Stimulated activated CD4-positive, alpha-beta T cell treated with anti-CD3 and anti-CD28 coated beads, TNF-alpha, amount 100 ng/mL, for 1 hour (primary cell): Measurements from ENCODE around the gene STARD10.

Experiments used
- DNase-seq, 3 donors: peaks; one replicate each; pipeline ENCODE4 v3.0.0-alpha.2; 2020; ENCODE audit warnings: low read depth in 3 of 3, low spot score in 1 of 3

STARD10 gene

DNA sequence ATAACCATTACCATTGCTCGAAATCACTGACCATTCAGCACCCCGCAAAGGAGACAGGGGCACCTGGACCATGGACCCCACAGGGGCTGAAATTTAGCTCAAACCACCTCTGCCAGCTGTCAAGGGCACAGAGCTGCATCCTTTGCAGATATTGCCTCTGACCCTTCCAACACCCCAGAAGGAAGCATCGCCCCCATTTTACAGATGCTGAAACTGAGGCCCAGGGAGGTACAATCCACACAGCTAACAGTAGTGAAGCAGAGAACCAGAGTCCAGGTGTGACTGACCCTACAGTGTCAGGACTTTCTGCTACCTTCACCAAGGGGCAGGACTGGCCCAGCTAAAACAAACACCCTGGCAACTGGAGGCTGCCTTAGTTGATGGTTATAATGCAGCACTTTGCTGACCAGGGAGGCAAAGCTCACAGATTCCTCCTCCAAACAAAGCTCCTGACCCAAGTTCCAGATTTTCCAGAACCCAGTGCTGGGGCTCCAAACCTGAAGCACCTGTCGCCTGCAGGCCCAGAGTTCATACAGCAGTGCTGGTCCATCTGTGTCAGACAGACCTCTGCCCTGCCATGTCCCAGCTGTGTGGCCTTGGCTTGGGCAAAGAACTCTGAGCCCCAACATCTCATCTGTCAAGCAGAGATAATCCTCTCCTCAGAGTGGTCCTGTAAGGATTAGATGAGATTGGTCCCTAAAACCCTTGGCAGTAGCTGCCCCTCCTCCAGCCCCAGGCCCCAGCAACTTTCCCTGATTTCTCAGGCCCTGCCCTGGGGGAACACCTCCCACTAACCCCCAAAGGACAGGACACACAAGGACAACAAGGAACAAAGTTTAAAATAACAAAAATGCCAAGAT, 26.4 kb downstream of the STARD10 start:
- no peak for DNase-seq

DNA sequence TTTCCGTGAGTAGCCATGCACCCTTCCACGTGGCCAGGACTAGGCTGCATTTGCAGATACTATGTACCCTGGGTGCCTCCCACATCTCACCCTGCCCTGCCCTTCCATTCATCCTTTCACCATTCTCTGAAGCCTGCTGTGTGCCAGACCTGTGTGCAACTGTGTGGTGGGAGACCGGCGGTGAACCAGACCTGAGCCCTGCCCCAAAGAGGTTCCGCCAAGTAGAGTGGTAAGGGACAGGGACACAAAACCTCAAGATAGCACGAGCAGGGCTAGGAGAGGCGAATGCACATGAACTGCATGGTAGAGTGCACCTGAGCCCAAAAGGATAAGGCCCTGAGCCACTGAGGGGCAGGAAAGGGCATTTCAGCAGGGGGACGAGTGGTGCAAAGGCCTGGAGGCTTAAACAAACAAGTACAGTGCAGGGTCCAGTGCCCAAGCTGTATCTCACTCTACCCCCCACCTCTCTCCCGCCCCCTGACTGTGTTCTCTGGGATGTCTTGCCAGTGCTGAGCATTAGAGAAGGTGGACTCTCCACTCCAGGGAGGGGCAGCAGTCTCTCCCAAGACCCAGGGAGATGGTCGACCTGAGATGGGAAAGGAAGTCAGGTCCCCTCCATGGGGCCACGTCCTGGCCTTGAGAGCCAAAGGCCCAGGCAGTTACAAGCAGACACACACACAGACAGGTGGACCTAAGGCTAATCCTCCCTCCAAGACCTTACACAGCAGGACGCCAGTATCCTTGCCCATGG, 27.5 kb downstream of the STARD10 start:
- no peak for DNase-seq

DNA sequence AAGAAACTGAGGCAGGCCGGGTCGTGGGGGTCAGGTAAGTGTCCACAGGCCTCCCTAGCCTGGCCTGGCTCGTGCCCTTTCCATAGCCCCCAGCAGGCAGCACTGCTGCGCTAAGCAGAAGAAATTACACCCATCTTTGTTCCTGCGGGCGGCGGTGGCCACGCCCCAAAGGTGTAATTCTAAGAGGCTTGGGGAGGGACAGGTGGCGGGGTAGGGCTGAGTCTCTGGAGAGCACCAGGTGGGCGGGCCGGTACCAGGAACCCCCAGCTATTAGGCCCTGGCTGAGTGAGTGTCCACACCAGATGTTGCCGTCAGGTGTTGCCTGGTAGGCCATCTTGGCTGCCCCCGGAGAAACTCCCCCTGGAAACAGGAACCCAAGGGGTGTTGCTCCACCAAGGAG, 29.3 kb downstream of the STARD10 start:
- DNase-seq, result no peak

DNA sequence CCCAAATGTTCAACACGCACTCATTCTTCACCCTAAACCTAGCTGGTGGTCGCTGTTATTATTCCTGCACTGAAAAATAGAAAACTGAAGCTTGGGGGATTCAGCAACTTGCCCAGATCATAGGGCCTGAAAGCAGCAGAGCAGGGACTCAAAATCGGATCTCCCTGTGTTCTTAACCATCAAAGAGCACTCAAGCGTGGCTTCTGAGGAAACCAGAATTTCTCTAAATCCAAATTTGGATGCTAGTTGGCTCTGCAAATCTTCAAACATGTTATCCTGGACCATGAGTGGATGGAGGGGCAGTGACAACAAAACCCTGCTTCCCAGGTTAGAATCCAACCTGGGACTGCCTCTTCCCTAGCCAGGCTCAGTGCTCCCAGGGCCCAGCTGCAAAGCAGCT, 30.0 kb downstream of the STARD10 start:
- DNase-seq, result no peak

DNA sequence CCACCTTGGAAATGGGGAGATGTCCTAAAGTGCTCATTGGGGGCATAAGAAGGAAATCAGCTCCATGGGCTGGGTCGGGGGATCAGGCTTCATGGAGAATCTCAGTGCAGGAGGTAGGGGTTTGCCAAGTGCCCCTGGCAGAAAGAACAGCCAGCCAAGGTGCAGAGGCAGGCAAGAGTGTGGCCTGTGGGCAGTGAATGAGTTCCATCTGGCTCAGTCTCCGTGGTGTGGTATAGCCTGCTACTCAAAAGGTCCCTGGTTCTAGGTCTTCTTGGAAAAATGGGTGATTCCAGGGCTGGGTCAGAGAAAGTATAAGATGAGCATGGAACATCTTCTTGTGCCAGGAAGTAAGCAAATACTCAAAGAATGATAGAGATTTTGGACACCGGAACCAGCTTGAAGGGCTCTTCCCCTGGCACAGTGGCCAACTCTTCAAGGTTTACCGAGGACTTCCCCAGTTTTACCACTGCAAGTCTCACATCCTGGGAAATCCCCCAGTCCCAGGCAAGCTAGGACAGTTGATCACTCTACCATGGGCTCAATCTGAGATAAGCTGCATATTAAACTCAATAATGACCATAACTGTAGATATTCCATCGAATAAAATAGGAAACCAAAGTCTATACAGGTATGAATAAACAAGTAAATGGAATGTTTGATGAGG, 31.1 kb downstream of the STARD10 start:
- no peak for DNase-seq

DNA sequence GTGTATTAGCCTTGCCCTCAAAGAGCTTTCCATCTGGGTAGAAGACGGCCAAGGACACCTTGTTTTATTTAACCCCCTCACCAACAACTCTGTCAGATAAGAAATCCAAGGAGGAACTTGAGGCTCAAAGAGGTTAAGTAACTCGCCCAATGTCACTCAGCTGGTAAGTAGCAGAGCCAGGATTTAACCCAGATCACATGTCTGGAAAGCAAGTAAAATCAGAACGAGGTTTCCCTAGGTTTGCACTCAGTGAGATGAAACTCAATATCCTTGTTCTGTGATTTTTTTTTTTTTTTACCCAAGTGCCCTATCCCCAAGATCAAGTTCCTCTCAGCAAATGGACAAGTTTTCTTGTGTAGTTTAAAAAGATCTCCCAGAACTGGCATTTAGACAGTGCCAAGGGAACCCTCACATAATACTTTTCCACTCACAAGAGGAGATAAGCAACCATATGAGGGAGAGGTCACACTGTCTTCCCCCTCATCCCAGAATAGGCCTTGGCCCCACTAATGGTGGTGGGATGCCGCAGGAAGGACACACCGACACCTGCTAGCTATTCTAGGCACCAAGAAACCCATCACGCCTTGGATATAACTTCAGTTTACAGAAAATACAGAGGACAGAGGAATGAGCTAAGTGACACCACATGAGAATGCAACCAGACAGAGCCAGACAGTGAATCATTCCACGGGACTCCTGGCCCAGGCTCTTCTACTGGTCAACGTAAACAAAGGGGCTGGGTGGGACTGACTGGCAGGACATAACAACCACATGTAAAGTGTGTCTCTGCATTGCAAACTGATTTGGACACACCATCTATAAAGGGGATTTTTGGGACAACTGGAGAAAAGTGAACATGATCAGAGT, 33.1 kb downstream of the STARD10 start:
- no peak for DNase-seq

DNA sequence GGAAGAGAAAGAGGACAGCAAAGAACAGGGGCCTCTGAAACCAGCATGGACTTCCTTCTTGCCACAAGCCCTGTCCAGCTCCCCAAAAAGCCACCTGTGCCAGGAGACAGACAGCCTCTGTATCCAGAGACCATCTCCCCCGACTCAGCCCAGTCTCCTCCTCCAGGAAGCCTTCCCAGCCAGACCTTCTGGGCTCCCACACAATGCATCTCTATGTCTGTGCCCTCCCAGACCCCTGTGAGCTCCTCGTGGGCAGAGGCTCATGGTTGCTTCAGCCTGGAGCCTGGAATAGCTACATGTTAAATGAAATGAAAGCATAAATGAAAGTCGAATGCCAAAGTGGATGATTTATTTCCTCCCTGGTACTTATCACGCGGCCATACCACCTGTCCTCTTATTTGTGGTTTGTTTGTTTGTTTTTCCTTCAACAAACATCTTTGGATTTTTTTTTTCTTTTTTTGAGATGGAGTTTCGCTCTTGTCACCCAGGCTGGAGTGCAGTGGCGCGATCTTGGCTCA, 34.3 kb downstream of the STARD10 start:
- DNase-seq, result no peak

DNA sequence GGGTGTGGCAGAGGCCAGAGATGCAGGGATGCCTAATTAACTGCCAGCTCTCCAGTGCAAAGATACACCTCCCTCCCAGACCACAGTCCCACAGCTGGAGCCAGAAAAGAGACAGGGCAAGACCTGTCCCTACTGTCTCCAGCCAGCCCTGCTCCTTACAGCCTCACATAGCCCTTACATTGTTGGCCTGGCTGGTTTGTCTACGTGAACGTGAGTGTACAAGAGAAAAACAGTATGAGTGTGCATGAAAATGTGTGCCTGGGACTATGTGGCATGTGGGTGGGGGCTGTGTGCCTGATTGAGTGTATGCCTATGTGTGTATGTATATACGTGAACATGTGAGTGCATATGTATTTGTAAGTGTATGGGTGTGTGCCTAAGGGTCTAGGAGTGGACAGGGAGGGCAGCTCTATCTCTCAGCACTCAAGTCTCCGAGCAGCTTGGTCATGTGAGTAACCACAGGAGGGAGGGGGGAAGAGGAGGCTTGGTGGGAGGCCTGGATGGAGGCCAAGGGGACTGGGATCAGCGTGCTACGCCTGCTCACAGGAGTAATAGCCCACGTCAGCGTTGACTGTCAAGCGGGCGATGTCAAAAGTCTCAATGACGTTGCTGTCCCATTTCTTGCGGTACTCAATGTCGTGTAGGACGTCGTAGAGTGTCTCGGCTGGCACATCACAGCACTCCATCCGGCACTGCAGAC, 35.0 kb downstream of the STARD10 start:
- DNase-seq, result no peak

DNA sequence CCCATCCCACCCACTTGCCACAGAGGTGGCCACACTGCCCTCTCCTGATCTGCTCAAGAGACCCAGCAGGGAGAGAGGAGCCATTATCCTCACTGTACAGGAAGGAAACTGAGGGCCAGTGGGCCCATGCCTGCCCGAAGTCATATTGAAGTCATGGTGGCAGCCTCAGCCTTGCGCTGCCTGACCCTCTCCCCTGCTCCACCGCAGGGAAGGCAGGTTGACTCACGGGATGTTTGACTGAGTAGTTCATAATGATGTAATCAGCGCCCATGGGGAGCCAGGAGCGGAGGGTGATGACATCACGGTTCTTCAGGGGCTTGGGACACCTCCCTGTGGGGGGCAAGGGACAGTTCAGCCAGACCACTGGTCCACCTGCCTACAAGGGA, 35.5 kb downstream of the STARD10 start:
- no peak for DNase-seq

DNA sequence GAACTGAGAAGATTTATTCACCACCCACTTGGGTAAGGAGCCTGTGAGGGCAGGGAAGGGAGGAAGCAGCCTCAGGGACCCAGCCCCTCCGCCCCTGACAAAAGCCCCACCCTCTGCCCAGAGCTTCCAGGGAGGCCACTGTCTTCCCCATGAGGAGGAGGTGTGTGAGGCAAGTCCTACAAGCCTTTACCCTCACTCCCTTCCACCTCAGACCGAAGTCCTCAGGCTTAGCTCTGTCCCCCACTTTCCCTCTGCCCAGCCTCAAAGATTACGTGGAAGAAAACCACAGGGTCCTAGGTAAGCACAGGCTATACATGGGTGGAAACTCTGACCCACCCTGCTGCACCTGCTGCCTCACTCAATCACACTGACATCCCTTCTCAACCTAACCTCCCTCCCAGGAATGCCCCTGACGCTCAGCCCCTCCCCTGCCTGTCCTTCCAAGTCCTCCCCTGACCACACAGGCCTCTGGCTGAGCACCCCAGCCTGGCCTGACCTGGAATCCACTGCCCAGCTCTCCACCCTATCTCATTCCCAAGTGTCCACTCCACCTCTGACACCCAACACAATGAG, 38.0 kb downstream of the STARD10 start:
- DNase-seq, result no peak

DNA sequence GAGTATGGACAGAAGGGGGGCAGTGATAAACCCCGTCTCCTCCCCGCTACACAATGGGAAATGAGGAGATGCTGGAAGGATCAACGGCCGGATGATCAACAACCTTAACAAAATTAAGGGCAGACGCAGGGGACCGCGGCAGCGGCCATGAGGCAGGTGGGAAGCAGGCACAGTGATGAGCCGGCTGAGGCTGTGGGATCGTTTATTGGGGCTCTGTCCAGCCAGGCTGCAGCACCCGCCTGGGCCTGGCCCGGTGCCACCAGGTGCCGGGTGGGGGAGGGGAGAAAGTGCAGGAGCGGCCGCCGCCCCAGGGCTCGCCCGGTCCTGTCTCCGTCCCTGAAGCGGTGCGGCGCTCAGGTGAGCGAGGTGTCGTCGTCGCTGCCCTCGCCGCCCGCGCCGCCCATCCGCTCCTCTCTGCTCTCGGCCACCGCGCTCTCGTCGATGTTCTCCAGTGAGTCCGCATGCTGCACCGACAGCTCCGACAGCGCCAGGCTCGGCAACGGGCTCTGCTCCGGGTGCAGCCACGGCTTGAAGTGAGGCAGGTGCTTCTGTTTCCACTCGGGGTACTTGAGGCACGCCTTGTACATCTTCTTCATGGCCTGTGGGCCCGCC, 39.2 kb downstream of the STARD10 start:
- DNase-seq, result no peak

DNA sequence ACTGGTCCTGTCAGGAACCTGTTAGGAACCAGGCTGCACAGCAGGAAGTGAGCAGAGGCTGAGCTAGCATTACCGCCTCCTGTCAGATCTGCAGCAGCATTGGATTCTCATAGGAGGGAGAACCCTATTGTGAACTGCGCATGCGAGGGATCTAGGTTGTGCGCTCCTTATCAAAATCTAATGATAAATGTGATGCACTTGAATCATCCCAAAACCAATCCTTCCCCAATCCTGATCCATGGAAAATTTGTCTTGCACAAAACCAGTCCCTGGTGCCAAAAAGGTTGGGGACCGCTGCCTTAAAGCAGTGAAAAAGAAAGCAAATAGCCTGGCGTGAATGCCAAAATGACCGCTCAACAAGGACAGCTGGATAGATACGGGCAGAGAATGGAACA, 39.7 kb downstream of the STARD10 start:
- no peak for DNase-seq

DNA sequence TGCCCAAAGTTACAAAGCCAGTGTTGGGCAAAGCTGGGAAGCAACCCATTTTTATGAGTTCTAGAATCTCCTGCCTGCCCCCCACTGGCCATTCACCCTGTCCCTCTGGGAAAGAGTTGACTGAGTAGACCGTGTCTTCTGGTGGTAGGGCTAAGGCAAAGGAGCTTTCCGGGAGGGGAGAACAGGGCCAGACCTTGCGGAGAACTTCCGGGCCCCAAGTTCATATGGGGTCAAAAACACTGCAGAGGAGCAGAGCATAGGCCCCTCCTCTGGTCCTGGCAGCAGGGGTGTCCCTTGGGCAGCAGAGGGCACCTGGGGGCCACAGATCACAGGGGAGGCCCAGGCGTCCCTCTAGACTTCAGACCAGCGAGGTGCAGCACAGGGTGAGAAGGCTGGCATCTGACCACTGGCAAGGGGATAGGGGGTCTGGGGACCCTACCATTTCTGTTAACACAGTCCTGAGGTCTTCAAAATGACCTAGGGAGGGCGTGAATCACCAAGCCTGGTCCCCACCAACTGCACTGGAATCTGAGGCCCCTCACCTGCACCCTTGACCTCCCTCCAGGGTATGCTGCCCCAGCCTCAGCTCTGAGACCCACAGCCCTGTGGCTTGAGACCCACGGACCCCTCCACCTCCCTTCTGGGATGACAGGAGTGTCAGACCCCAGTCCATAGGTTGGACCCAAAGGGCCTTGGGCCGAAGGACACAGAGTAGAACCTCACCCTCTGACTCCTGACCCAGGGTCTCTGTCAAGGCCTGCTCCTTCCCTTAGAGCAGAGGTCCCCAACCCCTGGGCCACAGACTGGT, 40.3 kb downstream of the STARD10 start:
- DNase-seq, result no peak

DNA sequence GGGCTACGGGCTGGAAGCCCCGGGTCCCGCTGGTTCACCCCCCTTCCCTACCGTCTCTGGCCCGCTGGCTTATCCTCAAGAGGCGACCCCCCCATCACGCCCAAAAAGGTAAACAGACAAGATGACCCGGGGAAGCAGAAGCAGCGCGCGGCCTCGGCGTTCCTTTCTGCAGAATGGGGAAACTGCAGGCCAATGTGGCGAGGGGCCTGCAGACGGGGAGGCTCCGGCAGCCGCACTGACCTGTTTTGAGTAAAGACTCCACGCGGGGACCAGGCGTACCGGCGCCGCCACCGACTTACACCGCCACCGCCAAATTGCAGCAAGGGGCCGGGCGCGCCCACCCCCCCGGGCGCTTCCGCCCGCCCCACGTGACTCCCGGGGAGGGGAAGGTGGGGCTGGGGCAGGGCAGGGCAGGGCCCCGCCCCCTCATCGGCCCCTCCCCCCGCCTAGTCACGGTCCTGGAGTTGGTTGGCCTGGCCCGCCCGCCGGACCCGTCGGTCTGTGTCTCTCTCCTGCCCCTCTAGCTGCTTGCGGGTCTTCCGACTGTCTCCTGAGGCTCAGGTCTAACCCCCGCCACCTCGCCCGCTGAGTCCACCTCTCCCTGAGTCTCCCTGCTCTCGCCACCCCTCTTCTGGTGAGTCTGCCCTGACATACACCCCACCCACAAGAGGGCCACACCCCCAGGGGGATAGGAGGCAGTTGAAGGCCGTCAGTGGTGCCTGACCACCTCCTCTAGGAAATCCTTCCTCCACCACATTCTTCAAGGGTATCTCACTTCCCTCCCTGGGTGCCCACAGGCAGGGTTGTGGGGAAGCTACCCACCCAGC, 41.5 kb downstream of the STARD10 start, which contains the start of gene ARAP1:
Gene ARAP1 (minus strand): TSS at position 321 of the 827 bp plus-strand sequence. CDS start 25,280 bp downstream, outside the sequence.
- peak; percentile 47 to 64 (median 62) for DNase-seq

DNA sequence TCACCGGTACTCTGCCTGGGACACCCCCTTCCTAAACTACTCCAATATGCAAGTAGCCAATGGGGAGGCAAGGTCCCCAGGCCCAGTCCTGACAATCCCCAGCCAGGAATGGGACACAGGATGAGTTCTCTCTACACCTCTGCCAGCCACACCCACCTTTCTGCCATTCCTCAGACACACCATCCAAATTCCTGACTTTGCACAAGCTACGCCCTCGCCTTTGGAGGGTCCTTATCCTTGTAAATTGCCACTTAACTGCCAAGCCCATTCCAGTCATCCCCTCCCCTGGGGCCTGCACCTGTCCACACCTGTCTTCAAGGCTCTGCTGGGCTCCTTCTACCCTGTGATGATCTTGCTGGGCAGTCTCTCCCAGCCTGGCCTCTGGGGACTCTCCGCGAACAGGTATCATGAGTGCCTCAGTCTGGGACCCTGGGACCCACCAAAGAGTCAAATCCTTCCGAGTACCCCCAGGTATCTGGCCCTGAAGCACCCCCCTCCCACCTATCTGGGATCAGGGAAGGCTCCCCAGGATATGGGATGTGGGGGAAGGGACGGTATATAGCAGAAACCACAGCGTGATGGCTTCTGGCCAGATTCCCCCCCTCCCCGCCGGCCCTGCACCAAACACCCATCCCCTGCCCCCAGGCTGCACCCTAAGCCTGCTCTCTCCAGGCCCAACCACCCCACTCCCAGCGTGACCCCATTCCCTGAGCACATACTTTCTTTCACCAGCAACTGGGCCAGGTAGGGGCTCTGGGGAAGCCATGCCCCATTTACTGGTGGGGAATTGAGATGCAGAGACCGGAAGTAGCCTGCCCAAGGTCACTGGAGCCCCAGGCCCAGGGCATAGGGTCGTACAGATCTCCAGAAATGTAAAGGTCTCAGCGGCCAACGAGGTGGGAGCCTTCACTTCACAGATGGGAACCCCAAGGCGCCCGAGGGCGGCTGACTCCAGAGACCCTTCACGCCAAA, 42.4 kb downstream of the STARD10 start:
- DNase-seq, result no peak

DNA sequence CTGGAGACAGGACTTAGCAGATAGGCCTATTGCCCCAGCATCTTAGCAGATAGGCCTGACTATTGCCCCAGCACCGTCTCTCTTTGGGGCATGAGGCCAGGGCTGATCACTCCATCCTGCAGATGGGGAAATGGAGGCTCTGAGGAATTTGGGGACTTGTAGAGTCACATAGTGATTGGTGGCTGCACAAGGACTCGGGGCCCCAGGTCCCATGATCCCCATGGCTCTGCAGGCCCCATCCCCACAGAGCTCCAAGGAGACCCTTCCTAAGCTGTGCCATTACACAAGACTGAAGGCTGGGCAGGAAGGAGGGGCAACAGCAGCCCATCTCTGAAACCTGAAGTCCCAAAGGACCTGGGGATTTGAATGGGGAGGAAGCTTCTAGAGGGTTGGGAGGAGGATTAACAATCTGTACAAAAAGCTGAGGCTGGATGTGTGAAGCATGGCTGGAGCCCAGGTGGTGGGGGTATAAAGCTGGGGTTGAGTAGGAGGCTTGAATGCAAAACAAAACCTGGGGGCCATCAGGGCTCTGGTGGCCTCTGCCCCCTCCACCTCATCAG, 43.2 kb downstream of the STARD10 start:
- no peak for DNase-seq
